ENCODE results near the gene ZNF560.
"Not testable (repeated sequence)": the region's sequence is repeated elsewhere in the genome, so short reads cannot be mapped to it uniquely, and the experiment has no call there.

ZNF560 gene

DNA sequence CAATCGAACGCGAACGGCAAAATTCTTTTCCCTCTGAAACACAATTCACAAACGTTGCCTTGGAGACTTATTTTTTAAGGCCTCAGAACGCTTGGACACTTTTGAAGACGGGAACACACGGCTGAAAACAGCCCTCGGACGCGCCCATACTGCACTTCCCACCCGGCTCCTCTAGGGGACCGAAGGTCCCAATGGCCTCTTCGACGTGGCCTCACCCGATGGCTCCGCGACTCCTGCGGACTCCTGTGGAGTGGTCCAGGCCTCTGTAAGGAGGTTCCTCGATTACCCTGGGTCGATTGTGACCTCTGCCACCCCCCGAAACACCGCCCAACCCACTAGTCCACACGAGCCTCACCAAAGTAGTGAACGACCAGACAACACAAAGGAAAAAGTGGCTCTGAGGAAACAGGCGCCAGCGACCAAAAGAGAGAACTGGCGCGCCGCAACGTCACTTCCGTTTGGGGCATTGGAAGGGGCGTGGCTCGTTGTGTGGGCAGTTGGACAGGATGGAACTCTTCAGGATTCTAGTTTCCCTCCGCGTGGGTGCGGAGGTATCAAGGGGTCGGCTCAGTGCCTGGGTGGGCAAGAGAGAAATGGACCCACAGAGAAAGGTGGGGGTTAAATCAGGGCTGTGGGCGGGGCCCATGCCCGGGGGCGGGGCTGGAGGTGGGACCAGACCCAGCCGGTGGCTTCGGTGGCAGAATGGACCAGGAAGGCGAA, at the start of gene ZNF560:
Gene ZNF560, minus strand, starts transcription at position 434 of the 720 bp plus-strand sequence. CDS start 23,303 bp downstream, outside the sequence.
- DNase-seq, result no peak

DNA sequence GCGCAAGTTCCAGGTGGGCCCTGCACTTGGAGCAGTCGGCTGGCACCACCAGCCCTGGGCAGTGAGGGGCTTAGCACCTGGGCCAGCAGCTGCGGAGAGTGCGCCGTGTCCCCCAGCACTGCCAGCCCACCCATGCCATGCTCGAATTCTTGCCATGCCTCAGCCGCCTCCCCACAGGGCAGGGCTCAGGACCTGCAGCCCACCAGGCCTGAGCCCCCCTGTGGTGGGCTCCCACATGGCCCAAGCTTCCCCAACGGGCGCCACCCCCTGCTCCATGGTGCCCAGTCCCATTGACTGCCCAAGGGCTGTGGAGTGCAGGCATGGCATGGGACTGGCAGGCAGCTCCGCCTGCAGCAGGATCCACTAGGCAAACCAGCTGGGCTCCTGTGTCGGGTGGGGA, 49.5 kb upstream of the ZNF560 start:
- DNase-seq, result no peak

DNA sequence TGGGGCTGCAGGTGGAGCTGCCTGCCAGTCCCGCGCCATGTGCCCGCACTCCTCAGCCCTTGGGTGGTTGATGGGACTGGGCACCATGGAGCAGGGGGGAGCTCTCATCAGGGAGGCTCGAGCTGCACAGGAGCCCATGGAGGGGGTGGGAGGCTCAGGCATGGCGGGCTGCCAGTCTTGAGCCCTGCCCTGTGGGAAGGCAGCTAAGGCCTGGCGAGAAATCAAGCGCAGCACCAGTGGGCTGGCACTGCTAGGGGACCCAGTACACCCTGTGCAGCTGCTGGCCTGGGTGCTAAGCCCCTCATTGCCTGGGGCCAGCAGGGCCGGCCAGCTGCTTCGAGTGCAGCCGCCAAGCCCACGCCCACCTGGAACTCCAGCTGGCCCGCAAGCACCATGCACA, 42.9 kb upstream of the ZNF560 start:
- not testable (repeated sequence) for DNase-seq

DNA sequence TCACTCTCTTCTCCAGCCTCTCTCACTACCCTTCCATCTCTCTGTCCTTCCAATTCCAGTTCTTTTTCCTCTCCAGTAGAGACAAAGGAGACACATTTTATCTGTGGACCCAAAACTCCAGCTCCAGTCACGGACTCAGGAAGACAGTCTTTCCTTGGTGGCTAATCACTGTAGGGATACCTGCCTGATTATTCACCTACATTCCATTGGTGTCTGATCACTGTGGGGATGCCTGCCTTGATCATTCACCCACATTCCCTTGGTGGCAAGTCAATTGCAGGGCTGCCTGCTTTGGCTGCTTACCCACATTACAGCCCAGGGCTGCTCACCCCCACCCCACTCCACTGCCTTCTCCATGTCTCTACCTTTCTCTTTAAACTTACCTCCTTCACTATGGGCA, 41.5 kb upstream of the ZNF560 start:
- DNase-seq, result not testable (repeated sequence)

DNA sequence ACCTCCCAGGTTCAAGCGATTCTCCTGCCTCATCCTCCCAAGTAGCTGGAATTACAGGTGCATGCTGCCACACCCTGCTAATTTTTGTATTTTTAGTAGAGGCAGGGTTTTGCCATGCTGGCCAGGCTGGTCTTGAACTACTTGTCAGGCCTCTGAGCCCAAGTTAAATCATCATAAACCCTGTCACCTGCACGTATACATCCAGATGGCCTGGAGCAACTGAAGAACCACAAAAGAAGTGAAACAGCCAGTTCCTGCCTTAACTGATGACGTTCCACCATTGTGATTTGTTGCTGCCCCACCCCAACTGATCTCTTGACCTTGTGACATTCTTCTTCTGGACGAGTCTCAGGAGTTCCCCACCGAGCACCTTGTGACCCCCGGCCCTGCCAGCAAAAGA, 40.8 kb upstream of the ZNF560 start:
- not testable (repeated sequence) for DNase-seq

DNA sequence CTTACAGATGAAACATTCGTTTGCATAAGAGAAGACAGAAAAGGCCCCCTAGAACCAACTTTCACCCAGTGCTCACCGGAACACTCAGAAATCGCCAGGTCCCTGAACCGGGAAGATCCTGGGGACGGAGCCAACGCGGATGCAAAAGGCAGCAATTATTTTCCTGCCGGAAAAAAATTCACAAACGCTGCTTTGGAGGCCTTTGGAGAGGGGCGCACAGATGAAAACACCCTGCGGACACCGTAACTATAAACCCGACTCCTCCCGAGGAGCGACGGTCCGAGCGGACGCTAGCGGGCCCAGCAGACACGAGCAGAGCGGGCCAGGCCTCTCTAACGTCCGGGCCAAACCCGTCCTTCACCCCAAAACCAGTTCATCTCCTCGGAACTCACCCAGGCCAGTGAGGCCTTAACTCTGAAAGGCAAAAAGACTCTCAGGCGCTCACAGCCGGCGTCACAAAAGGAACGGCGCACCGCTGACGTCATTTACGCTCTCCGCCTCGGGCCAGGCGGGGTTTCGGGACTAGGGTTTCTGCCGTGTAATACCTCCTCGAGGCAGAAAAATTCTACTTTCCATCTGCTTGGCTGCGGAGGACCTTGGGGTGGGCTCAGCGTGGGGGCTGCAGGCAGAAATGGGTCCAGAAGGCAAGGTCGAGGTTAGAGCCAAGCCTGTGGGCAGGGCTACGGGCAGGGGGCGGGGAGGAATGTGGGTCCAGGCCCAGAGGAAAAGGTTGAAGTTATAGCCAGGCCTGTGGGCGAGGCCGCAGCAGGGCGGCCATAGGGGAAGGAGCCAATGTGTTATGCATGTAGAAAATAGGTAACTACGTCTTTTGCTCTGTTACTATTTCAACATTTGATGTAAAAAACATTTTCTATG, 40.0 kb upstream of the ZNF560 start, which contains the start of gene ZNF426:
Gene ZNF426, minus strand, starts transcription at position 463 of the 876 bp plus-strand sequence. CDS start 2,413 bp downstream, outside the sequence.
- DNase-seq, result peak; percentile 43 to 82

DNA sequence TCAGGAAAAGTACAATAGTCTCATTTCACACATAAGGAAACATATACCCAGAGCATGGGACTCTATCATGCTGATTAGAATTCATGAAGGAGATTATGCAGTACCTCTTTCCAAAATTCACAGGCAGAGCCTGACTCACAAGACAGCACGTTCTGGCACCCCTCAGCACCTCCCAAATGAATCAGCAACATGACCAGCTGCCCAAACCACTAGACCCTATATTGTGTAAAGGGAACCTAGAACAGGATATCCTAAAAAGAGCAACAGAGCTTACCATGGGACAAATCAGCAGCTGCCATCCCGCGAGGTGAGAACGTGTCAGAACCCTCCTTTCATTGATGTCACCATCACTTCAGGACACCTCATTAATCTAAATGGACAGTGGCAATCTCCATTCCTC, 37.5 kb upstream of the ZNF560 start:
- no peak for DNase-seq

DNA sequence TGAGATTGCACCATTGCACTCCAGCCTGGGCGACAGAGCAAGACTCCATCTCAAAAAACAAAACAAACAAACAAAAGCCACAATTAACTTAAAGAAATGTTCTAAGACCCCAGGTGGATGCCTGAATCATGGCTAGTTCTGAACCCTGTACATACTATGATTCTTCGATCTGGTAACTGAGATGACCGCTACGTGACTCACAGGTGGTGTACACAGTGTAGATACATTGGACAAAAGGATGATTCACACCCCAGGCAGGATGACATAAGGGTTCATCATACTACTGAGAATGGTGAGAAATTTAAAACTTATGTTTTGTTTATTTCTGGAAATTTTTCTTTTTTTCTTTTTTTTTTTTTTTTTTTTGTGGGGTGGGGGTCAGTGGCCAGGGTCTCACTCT, 33.5 kb upstream of the ZNF560 start:
- no peak for DNase-seq

DNA sequence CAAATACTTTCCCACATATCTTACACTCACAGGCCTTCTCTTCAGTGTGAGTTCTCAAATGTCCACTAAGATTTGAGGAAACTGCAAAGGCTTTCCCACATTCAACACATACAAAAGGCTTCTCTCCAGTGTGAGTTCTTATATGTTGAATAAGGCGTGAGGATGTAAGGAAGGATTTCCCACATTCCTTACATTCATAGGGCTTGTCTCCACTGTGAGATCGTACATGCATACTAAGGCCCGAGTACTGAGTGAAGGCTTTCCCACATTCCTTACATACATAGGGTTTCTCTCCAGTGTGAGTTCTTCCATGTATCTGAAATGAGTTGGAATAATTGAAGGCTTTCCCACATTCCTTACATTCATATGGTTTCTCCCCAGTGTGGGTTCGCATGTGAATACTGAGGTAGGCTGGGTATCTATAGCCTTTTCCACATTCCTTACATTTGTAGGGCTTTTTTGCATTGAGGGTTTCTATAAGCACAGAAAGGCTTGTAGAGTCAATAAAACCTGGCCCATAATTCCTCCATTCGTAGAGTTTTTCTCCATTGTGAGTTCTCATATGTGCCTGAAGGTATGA, 30.4 kb upstream of the ZNF560 start:
- no peak for DNase-seq

DNA sequence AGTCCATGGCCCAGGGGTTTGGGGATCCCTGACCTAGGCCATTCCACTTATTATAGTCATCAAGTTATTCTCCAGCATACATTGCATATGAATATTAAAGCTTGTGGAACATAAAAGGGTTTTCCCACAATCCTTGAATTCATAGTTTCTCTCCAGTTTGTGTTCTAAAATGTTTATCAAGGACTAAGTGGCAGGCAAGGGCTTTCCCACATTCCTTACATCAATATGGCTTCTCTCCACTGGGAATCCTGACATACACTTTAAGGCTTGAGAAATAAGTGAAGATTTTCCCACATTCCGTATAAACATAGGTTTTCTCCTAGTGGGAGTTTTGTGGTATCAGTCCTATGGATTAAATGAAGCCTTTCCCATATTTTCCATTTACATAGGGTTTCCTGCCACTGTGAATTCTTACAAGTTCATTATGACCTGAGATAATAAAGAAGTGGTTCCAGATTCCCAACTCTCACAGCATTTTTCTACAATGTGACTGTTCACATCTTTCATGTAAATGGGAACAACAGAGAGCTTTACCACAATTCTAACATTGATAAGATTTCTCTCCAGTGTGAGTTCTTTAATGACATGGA, 25.6 kb upstream of the ZNF560 start:
- DNase-seq, result no peak

DNA sequence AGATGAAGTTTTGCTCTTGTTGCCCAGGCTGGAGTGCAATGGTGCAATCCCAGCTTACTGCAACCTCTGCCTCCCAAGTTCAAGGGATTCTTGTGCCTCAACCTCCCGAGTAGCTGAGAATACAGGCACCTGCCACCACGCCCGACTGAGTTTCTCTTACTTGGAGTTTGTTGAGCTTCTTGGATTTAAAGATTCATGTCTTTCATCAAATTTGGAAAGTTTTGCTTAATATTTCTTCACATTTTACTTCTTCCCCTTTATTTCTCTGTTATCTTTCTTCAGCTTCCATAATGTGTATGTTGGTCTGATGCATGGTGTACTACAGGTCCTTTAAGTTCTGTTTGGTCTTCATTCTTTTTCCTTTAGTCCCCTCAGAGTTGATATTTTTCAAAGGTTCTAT, 8.9 kb upstream of the ZNF560 start:
- DNase-seq, result no peak

DNA sequence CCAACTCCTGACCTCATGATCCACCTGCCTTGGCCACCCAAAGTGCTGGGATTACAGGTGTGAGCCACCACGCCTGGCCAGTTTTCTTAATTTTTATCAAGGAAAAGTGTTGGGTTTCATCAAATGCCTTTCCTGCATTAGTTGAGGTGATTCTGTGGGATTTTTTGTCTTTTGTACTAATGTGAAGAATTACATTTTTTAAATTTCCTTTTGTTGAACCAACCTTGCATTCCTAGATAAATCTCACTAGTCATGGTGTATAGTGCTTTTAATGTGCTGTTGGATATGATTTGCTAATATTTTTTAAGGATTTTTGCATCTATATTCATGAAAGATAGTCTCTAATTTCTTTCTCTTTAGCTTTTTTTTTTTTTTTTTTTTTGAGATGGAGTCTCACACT, 2.4 kb upstream of the ZNF560 start:
- no peak for DNase-seq

DNA sequence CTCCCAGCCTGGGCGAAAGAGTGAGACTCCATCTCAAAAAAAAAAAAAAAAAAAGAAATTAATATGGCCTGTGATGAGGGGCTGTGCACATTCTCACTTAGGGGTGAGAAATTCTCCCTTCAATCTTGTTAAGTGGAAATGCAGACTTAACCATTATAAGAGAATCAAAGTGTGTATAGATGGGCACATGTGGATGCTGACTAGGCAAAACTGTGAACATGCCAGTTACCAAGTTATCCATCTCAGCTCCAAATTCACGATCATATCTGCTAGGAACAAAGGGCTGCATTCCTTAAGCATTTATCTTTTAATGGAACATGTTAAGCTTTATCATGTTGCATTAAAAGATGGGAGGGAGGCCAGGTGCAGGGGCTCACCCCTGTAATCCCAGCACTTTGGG, 4.3 kb downstream of the ZNF560 start:
- DNase-seq, result no peak

DNA sequence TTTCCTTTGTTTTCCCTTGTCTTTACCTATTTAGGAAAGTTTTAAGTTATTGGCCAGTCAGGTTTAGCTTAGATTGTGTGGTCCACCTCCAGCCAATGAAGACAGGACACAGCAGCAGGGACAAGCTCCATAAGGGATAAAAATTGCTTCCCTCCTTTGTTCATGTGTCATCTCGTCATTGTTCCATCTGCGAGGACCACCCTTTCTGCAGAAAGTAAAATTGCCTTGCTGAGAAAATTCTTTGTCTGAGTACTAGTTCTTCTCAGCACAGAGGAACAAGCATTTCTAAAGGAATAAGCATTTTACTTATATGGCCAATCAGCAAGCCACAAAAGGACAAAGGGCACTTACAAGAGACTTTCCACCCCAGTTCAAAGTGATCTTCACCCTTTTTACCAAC, 11.4 kb downstream of the ZNF560 start:
- no peak for DNase-seq

DNA sequence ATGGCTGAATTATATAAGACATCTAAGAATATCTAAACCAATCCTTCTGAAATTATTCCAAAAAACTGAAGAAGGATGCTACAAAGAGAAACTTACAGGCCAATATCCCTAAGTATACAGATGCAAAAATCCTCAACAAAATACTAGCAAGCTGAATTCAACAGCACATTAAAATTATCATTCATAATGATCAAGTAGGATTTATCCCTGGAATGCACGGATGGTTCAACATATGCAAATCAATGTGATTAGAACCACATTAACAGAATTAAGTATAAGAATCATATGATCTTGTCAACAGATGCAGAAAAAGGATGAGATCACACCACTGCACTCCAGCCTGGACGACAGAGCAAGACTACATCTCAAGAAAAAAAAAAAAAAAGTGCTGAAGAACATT, 13.3 kb downstream of the ZNF560 start:
- no peak for DNase-seq

DNA sequence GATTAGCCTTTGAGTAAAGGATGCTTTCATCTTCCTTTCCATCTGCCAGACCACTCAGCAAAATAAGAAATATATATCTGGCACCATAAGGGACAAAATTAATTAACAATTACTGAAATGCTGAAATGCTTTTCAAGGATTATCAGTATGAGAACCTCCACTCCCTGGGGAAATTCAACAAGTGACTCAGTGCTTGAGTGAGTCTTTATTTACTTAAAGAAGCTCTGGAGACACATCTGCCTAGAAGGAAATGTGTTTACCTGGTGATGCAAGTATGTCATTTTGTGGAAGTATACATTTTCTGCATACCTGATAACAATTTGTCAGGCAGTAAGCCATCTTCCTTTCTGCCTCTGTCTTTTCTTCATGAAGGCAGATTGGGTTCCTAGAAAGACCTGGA, 23.4 kb downstream of the ZNF560 start:
- DNase-seq, result no peak

DNA sequence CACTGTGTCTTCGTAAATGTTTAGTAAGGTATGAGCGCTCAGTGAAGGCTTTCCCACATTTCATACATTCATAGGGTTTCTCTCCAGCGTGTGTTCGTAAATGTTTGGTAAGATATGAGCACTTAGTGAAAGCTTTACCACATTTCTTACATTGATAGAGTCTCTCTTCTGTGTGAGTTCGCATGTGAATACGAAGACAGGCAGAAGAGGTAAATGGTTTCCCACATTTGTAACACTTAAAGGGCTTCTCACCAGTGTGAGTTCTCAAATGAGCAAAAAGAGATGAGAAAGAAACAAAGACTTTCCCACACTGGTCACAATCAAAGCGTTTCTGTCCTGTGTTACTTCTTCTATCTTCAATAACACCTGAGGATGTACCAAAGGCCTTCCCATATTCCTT, 31.3 kb downstream of the ZNF560 start:
- no peak for DNase-seq

DNA sequence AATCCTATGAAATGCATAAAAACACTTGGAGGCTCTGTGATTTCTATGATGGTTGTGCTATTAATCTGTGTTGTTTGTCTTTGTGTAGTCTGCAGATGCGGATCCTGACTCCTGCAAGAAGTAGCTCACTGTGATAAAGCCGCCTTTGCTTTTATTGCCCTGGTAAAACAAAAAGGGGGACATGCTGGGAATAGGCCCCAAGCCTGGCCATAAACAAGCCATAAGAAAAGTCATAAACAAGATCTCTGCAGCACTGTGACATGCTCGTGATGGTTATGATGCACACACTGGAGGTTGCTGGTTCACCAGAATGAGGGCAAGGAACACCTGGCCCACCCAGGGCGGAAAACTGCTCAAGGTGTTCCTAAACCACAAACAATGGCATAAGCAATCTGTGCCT, 36.5 kb downstream of the ZNF560 start:
- DNase-seq, result no peak

DNA sequence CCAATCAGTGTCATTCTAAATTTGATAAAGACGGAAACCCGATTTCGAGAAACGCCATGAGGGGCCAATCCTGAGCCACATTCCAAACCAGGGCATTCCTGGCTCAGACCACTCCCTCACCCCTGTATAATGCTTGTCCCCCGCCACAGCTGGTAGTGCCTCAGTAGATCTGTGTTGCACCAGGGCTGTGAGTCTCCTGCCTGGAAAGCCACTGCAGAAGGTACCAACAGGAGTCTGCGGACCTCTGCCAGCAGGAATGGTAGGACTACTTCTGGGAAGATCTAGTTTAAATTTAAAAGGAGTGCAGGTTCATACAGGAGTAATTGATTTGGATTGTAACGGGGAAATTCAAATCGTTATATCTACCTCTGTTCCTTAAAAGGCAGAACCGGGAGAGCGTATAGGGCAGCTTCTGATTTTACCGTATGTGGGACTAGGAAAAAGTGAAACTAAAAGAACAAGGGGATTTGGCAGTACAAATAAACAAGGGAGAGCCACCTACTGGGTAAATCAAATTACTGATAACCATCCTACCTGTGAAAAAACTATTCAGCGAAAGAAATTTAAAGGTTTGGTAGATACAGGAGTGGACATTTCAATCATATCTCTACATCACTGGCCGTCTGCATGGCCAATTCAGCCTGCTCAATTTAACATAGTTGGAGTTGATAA, 42.3 kb downstream of the ZNF560 start:
- DNase-seq, result peak in 1 of 2 experiments; percentile 8

DNA sequence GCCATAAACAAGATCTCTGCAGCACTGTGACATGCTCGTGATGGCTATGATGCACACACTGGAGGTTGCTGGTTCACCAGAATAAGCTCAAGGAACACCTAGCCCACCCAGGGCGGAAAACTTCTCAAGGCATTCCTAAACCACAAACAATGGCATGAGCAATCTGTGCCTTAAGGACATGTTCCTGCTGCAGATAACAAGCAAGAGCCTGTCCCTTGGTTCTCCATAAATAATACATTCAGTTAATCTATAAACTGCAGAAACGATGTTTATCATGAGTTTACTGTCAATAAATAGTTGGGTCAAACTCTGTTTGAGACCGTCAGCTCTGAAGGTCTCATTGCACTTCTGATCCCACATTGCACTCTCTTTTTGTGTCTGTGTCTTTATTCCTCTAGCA, 44.5 kb downstream of the ZNF560 start:
- no peak for DNase-seq

DNA sequence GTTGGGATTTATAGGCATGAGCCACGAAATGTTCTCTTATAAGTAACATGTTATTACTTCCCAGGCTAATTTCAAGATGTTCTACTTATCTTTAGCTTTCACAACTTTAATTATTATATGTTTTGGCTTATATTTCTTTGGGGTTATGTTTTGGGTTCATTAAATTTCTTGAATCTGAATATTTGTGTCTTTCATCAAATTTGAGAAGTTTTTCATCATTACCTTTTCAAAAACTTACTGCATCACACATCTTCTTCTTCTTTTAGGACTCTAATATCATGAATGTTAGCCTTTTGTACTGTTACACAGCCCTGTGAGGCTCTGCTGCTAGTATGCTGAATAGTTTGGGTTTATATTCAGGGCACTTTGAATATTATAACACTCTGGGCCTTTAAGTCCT, 53.4 kb downstream of the ZNF560 start:
- DNase-seq, result no peak

DNA sequence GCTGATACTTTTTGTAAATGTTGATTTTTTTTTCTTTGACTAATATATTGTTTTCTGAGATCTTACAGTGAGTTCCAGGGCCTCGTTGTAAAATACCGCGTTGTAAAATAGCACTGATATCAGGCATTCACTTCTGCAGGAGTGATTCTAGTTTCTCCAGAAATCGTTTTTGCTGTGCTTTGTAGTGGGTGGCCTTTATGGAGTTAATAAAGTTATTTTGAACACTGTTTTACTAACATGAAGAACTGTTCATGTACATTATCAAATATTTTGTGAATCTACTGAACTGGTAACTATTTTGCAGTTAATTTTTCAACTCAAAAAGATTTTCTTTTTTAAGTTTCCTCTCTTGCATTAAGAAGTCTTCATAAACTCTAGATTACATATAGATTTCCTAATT, 62.1 kb downstream of the ZNF560 start:
- no peak for DNase-seq

Measured in NCI-H526 (cell line).